Neural cell (in vitro differentiated cells): Measurements from ENCODE around the gene TCF25. TPM values are rescaled to one million over a fixed set of nuclear protein-coding genes. Genes with fewer than 3 reads are reported as not detected.

Source experiments
- H2AFZ ChIP-seq: fragments of 200-600, 300-800 bp; sonication (generic), shearing (Covaris generic); 2 replicates; pipeline ENCODE4 v1.6.0; 2014; ENCODE audit warnings: low read depth, mild to moderate bottlenecking, antibody characterized with exemption, low read length, moderate library complexity
- H3F3A ChIP-seq: fragments of 200-600 bp; shearing (Covaris generic); 2 replicates; pipeline ENCODE4 v1.6.1; 2016; ENCODE audit warnings: mild to moderate bottlenecking, moderate library complexity, mixed read lengths, antibody characterized with exemption, low read length; ENCODE audit not compliant: insufficient read depth, poor library complexity, severe bottlenecking
- H3K27ac ChIP-seq: fragments of 200-600, 300-800 bp; sonication (generic), shearing (Covaris generic); 2 replicates; pipeline ENCODE4 v1.5.1; 2014; ENCODE audit warnings: mild to moderate bottlenecking, low read length, moderate library complexity
- H3K27me3 ChIP-seq: fragments of 300-800, 200-600 bp; sonication (generic), shearing (Covaris generic); 2 replicates; pipeline ENCODE4 v1.6.0; 2014; ENCODE audit warnings: mild to moderate bottlenecking, low read depth, low read length, moderate library complexity; ENCODE audit not compliant: insufficient read depth
- H3K36me3 ChIP-seq: fragments of 300-800, 200-600 bp; sonication (generic), shearing (Covaris generic); 2 replicates; pipeline ENCODE4 v1.5.1; 2014; ENCODE audit warnings: mild to moderate bottlenecking, antibody characterized with exemption, low read length, moderate library complexity; ENCODE audit not compliant: insufficient read depth
- H3K4me2 ChIP-seq: fragments of 300-800, 200-600 bp; sonication (generic), shearing (Covaris generic); 2 replicates; pipeline ENCODE4 v1.6.0; 2014; ENCODE audit warnings: mild to moderate bottlenecking, low read length
- H3K4me3 ChIP-seq: fragments of 300-800, 200-600 bp; sonication (generic), shearing (Covaris generic); 2 replicates; pipeline ENCODE4 v1.5.1; 2014; ENCODE audit warnings: mild to moderate bottlenecking, low read length, moderate library complexity
- H3K79me2 ChIP-seq: fragments of 200-600 bp; shearing (Covaris generic); replicated peaks from 2 replicates; pipeline ENCODE4 v1.6.0; 2014; ENCODE audit warnings: mild to moderate bottlenecking, low read length, moderate library complexity; ENCODE audit not compliant: insufficient read depth
- H3K9ac ChIP-seq: fragments of 300-800, 200-600 bp; sonication (generic), shearing (Covaris generic); 2 replicates; pipeline ENCODE4 v1.6.1; 2016; ENCODE audit warnings: mild to moderate bottlenecking, low read length, mixed read lengths
- H3K9me2 ChIP-seq: fragments of 200-600 bp; shearing (Covaris generic); 2 replicates; pipeline ENCODE4 v1.6.1; 2016; ENCODE audit warnings: mild to moderate bottlenecking, low read length, mixed read lengths; ENCODE audit not compliant: insufficient read depth
- H3K9me3 ChIP-seq: fragments of 200-600, 300-800 bp; sonication (generic), shearing (Covaris generic); 2 replicates; pipeline ENCODE4 v1.6.1; 2016; ENCODE audit warnings: mild to moderate bottlenecking, mixed run types, low read length, moderate library complexity, mixed read lengths
- H4K20me1 ChIP-seq: fragments of 200-600 bp; shearing (Covaris generic); 2 replicates; pipeline ENCODE4 v1.6.1; 2016; ENCODE audit warnings: mild to moderate bottlenecking, mixed run types; ENCODE audit not compliant: insufficient read depth
- EP300 ChIP-seq: fragments of 450-650 bp; conservative IDR thresholded peaks from 2 replicates; pipeline ENCODE4 v1.6.1; 2014; ENCODE audit warnings: antibody characterized with exemption, mild to moderate bottlenecking, moderate library complexity; ENCODE audit not compliant: poor library complexity, severe bottlenecking
- EZH2 ChIP-seq: fragments of 200-600, 300-800 bp; shearing (Covaris generic), sonication (generic); IDR thresholded peaks from 2 replicates; pipeline ENCODE4 v1.6.1; 2014; ENCODE audit warnings: antibody characterized with exemption, low read length, borderline replicate concordance, mild to moderate bottlenecking; ENCODE audit not compliant: insufficient read depth, poor library complexity, severe bottlenecking
- MXI1 ChIP-seq: fragments of 450-650 bp; conservative IDR thresholded peaks from 2 replicates; pipeline ENCODE4 v1.6.1; 2014; ENCODE audit warnings: antibody characterized with exemption, mild to moderate bottlenecking; ENCODE audit not compliant: poor library complexity, severe bottlenecking
- POLR2AphosphoS5 ChIP-seq: IDR thresholded peaks from 2 replicates; pipeline ENCODE4 v1.6.1; 2012
- RAD21 ChIP-seq: fragments of 450-650 bp; conservative IDR thresholded peaks from 2 replicates; pipeline ENCODE4 v1.6.1; 2014; ENCODE audit warnings: antibody characterized with exemption, mild to moderate bottlenecking, moderate library complexity
- SMC3 ChIP-seq: fragments of 450-650 bp; conservative IDR thresholded peaks from 2 replicates; pipeline ENCODE4 v1.6.1; 2014; ENCODE audit warnings: antibody characterized with exemption, mild to moderate bottlenecking, moderate library complexity; ENCODE audit not compliant: poor library complexity
- TAF1 ChIP-seq: IDR thresholded peaks from 2 replicates; pipeline ENCODE4 v1.6.1; 2012; ENCODE audit warnings: low read depth
- polyA plus RNA-seq: library from polyadenylated mRNA; depleted of rRNA; stranded (reverse); fragments of >200 nt; gene quantifications from 2 replicates; pipeline ENCODE4 v1.2.3, GENCODE V29; 2014
- TF ChIP-seq, protein P1 (sequence below): fragments of 450-650 bp; IDR thresholded peaks from 2 replicates; pipeline ENCODE4 v1.5.1; 2014; ENCODE audit warnings: antibody characterized with exemption, mild to moderate bottlenecking, moderate library complexity; ENCODE audit not compliant: poor library complexity, severe bottlenecking
- TF ChIP-seq, protein P2 (sequence below): IDR thresholded peaks from 2 replicates; pipeline ENCODE4 v1.6.1; 2012; ENCODE audit warnings: borderline replicate concordance

Gene TCF25
- polyA plus RNA-seq, 1 donor from 2014 or later = 200 TPM

DNA sequence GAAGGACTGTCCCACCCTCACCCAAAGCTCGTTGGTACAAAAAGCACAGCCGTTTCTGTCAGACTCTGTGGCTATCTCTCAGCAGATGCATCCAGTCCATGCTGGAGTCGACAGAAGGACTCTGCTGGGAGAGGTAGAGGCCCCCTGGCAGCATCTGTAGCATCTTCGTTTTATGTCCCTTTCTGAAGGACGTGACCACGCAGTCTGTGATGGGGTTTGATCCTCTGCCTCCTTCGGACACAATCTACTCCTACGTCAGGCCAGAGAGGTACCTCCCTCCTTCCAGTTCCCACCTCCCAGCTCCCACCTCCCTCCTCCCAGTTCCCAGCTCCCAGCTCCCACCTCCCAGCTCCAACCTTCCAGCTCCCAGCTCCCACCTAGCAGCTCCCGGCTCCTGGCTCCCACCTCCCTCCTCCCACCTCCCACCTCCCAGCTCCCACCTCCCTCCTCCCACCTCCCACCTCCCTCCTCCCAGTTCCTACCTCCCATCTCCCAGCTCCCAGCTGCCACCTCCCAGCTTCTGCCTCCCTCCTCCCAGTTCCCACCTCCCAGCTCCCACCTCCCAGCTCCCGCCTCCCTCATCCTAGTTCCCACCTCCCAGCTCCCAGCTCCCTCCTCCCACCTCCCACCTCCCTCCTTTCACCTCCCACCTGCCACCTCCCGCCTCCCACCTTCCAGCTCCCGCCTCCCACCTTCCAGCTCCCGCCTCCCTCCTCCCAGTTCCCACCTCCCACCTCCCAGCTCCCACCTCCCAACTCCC lies 33.8 kb downstream of the TCF25 start:
- H3K27ac ChIP-seq = no peak overlapping the region
- H3F3A ChIP-seq = no peaks in the 10 kb centered on the region
- H3K9me2 ChIP-seq = no peaks in the 10 kb centered on the region
- no peak overlapping the region for H3K4me2 ChIP-seq
- no peak overlapping the region for H3K4me3 ChIP-seq
- no peaks in the 10 kb centered on the region for H3K79me2 ChIP-seq
- no peaks in the 10 kb centered on the region for H4K20me1 ChIP-seq
- TF ChIP-seq, protein P1, sequence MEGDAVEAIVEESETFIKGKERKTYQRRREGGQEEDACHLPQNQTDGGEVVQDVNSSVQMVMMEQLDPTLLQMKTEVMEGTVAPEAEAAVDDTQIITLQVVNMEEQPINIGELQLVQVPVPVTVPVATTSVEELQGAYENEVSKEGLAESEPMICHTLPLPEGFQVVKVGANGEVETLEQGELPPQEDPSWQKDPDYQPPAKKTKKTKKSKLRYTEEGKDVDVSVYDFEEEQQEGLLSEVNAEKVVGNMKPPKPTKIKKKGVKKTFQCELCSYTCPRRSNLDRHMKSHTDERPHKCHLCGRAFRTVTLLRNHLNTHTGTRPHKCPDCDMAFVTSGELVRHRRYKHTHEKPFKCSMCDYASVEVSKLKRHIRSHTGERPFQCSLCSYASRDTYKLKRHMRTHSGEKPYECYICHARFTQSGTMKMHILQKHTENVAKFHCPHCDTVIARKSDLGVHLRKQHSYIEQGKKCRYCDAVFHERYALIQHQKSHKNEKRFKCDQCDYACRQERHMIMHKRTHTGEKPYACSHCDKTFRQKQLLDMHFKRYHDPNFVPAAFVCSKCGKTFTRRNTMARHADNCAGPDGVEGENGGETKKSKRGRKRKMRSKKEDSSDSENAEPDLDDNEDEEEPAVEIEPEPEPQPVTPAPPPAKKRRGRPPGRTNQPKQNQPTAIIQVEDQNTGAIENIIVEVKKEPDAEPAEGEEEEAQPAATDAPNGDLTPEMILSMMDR = no peak
- no peak for TF ChIP-seq SMC3
- H3K36me3 ChIP-seq = no peaks in the 10 kb centered on the region
- H3K27me3 ChIP-seq = no peaks in the 10 kb centered on the region
- H3K9ac ChIP-seq = no peak overlapping the region
- no peak overlapping the region for H2AFZ ChIP-seq
- H3K9me3 ChIP-seq = no peaks in the 10 kb centered on the region

DNA sequence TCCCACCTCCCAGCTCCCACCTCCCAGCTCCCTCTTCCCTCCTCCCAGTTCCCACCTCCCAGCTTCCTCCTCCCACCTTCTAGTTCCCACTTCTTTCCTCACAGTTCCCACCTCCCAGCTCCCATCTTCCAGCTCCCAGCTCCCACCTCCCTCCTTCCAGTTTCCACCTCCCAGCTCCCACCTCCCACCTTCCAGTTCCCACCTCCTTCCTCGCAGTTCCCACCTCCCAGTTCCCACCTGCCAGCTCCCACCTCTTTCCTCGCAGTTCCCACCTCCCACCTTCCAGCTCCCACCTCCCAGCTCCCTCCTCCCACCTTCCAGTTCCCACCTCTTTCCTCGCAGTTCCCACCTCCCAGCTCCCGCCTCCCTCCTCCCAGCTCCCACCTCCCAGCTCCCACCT lies 34.8 kb downstream of the TCF25 start:
- H2AFZ ChIP-seq = no peak overlapping the region
- TF ChIP-seq, protein P1 = no peak
- no peak for TF ChIP-seq EZH2
- no peak for TF ChIP-seq RAD21
- no peak for TF ChIP-seq SMC3
- no peak for TF ChIP-seq MXI1
- no peak for TF ChIP-seq EP300
- no peak for TF ChIP-seq TAF1
- TF ChIP-seq, protein P2, sequence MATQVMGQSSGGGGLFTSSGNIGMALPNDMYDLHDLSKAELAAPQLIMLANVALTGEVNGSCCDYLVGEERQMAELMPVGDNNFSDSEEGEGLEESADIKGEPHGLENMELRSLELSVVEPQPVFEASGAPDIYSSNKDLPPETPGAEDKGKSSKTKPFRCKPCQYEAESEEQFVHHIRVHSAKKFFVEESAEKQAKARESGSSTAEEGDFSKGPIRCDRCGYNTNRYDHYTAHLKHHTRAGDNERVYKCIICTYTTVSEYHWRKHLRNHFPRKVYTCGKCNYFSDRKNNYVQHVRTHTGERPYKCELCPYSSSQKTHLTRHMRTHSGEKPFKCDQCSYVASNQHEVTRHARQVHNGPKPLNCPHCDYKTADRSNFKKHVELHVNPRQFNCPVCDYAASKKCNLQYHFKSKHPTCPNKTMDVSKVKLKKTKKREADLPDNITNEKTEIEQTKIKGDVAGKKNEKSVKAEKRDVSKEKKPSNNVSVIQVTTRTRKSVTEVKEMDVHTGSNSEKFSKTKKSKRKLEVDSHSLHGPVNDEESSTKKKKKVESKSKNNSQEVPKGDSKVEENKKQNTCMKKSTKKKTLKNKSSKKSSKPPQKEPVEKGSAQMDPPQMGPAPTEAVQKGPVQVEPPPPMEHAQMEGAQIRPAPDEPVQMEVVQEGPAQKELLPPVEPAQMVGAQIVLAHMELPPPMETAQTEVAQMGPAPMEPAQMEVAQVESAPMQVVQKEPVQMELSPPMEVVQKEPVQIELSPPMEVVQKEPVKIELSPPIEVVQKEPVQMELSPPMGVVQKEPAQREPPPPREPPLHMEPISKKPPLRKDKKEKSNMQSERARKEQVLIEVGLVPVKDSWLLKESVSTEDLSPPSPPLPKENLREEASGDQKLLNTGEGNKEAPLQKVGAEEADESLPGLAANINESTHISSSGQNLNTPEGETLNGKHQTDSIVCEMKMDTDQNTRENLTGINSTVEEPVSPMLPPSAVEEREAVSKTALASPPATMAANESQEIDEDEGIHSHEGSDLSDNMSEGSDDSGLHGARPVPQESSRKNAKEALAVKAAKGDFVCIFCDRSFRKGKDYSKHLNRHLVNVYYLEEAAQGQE = no peak
- no peak for TF ChIP-seq POLR2AphosphoS5
- H3K4me3 ChIP-seq = no peak overlapping the region
- no peaks in the 10 kb centered on the region for H3K9me3 ChIP-seq
- H3K27me3 ChIP-seq = no peaks in the 10 kb centered on the region
- H4K20me1 ChIP-seq = no peaks in the 10 kb centered on the region
- no peaks in the 10 kb centered on the region for H3K9me2 ChIP-seq
- H3F3A ChIP-seq = no peaks in the 10 kb centered on the region
- H3K79me2 ChIP-seq = no peaks in the 10 kb centered on the region
- H3K9ac ChIP-seq = no peak overlapping the region
- H3K27ac ChIP-seq = no peak overlapping the region
- no peaks in the 10 kb centered on the region for H3K36me3 ChIP-seq
- H3K4me2 ChIP-seq = no peak overlapping the region
